ENCODE results near the gene HMX3. TPM values are rescaled to one million over a fixed set of nuclear protein-coding genes. Genes with fewer than 3 reads are reported as not detected.
A peak's percentile ranks its signal among the peaks of the same experiment; 100 is the strongest.

The HMX3 gene
- not detected for total RNA-seq

- no peak for DNase-seq
Measured at GRCh38 chr10:123135415-123136141, at the start of gene HMX3. Gene HMX3 (plus strand): TSS chr10:123135970. CDS start chr10:123136051, 81 bp downstream.

GRCh38 chr10:123086281-123086680, 49.5 kb upstream of the HMX3 start:
- no peak for DNase-seq

GRCh38 chr10:123087348-123087747, 48.4 kb upstream of the HMX3 start:
- DNase-seq: no peak

GRCh38 chr10:123087786-123088185, 48.0 kb upstream of the HMX3 start:
- no peak for DNase-seq

- no peak for DNase-seq
Measured at GRCh38 chr10:123092635-123093414, 42.9 kb upstream of the HMX3 start.

- no peak for DNase-seq
Measured at GRCh38 chr10:123093489-123093888, 42.3 kb upstream of the HMX3 start.

GRCh38 chr10:123096452-123096851, 39.3 kb upstream of the HMX3 start:
- no peak for DNase-seq

GRCh38 chr10:123097039-123097438, 38.7 kb upstream of the HMX3 start:
- DNase-seq: no peak

GRCh38 chr10:123100030-123100762, 35.6 kb upstream of the HMX3 start:
- DNase-seq: no peak

GRCh38 chr10:123101872-123102271, 33.9 kb upstream of the HMX3 start:
- DNase-seq: no peak

GRCh38 chr10:123102673-123103072, 33.1 kb upstream of the HMX3 start:
- no peak for DNase-seq

- no peak for DNase-seq
Measured at GRCh38 chr10:123103944-123104343, 31.8 kb upstream of the HMX3 start.

- no peak for DNase-seq
Measured at GRCh38 chr10:123109466-123109865, 26.3 kb upstream of the HMX3 start.

GRCh38 chr10:123117644-123118417, 17.9 kb upstream of the HMX3 start:
- no peak for DNase-seq

GRCh38 chr10:123119081-123119480, 16.7 kb upstream of the HMX3 start:
- DNase-seq: no peak

GRCh38 chr10:123126246-123126645, 9.5 kb upstream of the HMX3 start:
- DNase-seq: no peak

GRCh38 chr10:123129618-123130271, 6.0 kb upstream of the HMX3 start:
- DNase-seq: no peak

- peak; percentile 44 for DNase-seq
Measured at GRCh38 chr10:123132576-123133477, 2.9 kb upstream of the HMX3 start.

GRCh38 chr10:123133541-123134342, 2.0 kb upstream of the HMX3 start:
- no peak for DNase-seq

Measured in skin of body (tissue), 2 donors.